NCI-H1048 (cell line): ENCODE data around the gene ASTN2.

Experiments used
- DNase-seq: peaks from one replicate; lab custom pipeline; 2025; lab: John Stamatoyannopoulos, UW

Gene ASTN2

DNA sequence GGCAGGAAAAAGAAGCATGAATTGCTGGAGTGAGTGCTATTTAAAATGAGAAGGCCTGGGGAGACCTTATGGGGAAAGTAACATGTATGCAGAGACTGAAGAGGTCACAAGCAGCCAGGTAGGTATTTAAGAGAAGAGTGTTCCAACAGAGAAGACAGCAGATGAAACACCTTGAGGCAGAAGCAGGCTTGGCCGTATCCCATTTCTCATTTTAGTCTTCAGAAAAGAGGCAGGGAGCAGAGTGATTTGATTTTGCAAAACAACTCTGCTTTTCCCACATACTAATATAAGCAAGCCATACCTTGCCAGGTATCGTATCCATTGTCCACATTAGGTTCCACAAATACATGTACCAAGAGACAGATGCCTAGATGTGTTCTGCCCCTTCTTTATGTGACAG, 244.3 kb downstream of the ASTN2 start:
- DNase-seq: no peak

DNA sequence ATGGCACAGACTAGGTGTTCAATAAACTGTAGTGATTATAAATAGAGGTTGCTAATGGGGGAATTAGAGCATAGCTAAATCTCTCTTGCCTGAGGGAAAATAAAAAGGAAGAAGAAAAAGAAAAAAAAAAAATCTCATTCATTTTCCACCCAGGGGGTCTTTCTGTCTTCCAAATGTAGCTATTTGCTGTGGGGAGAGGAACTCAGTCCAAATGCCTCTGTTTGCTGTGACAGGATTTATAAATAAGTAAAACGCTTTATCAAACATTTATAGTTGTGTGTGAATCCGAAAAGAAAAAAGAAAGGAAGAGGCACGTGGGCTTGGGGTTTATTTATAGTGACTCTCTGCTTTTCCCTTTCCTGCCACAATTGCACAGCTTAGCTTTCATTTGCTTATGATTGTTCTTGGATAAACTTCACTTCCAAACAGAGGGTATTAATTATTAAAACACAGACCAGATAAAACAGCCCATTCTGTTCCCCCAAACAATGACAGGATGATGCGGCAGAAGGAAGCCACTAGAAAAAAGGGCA, 245.7 kb downstream of the ASTN2 start:
- no peak for DNase-seq

GRCh38 chr9:117164512-117164911, 250.3 kb downstream of the ASTN2 start:
- no peak for DNase-seq

GRCh38 chr9:117160254-117160653, 254.6 kb downstream of the ASTN2 start:
- DNase-seq: no peak

GRCh38 chr9:117156771-117157535, 257.9 kb downstream of the ASTN2 start:
- DNase-seq: no peak

- DNase-seq: no peak
Measured at GRCh38 chr9:117156144-117156688, 258.6 kb downstream of the ASTN2 start.

DNA sequence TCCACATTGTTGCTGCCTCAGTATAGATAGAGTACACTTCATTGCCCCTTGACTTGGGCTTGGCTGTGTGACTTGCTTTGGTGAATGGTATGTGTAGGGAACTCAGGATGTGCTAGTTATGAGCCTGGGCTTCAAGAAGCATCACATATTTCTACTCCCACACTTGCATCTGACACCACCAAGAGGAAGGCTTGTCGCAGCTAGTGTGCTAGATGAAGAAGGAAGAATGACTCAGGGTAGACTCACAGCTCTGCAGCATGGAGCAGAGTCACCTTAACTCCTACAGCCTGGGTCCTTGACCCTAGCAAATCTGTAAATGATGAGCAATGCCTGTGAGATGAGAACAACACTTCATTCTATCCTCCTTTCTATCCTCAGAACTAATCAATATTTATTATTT, 261.8 kb downstream of the ASTN2 start:
- no peak for DNase-seq

DNA sequence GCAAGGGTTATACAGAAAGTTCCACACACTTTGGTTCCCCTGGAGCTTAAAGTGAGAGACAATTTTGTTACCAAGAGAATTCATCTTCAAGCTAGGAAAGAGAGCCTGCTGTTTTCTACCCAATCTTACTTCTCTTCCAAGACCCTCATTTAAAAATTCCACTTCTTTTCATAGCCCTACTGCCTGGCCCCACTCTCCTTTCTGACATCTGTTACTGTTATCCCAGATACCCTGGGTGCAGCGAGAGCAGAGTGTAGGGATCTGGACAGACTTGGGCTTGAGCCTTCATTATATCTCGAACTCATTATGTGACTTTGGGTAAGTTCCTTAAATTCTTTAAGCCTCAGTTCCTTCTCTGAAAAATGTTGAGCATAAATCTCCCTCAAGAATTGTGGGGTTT, 263.1 kb downstream of the ASTN2 start:
- DNase-seq: no peak

DNA sequence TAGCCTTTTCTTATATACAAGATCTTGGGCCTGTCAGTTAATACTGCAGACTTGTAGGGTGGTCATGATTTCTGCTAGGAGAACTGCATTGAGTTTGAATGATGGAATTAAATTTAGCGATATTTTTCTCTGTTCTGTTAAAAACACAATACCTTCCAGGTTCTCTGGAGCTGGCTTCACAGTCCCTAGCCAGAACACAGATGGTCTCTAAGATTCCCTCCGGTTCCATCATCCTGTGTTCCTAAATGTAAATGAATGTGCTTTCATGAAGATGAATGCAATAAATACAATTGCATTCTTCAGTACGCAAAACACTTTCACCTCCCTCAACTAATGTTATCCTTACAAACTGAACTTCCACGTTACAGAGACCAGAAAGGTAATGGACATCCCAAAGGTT, 264.9 kb downstream of the ASTN2 start:
- no peak for DNase-seq

DNA sequence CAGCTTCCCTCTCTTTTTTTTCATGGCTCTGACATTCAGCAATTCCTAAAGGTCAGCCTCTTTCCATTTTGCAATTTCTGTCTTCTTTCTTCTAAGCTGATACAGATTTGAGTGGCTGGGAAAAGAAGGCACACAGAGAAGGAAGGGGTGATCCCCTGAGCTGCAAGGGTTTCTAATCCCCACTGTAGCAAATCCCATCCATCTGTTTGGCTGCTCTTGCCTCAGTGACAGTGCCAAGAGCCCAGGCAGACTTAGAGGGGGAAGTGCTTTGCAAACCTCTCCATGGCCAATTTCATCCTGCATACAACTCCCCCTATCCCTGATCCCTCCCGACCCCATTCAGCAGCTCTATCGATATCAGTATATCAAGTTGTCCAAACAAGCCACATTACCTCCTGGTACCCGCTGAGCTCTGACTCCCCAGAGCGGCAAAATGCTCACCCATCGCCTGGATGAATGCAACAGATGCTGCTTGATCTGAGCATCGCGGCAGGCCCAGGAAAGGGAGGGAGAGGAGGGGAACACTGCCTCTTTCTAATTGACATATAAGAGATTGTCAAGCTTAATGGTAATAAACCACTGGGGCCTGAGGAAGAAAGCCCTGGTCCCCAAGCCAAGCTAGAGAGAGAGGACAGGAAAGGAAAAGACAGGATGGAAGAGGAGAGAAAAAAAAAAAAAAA, 268.9 kb downstream of the ASTN2 start:
- no peak for DNase-seq

DNA sequence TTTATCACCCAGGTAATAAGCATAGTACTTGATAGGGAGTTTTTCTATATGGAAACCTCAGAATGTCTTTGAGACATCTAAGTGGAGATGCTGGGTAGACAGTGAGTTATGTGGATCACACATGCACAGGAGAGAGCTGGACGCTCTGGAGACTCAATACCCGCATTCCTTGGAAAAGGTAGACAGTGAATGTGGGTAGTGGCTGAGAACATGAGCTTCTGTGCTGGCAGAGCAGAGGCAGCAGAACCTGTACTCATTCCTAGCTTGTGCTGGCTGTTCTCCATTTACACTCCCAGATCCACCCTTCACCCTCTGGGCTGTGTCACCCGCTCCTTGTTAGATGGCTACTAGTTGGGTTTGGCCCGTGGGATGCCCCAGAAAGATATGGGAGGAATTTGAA, 269.8 kb downstream of the ASTN2 start:
- no peak for DNase-seq

DNA sequence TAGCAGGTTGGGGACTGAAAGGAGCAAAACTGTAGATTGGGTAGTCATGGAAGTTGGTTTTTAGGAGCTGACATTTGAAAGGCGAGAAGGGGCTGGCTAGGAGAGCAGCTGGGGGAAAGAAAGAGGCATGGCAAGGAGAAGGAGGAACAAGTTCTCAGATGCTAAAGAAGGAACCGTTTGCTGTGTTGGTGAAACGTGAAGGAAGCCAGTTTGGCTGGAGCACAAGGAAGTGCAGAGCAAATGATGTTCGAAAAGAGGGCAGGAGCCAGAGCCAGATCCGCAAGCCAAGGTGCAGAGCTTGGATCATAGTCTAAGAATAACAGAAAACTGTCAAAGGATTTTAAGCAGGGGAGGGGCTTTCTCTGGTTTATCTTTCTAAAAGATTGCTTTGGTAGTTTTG, 276.6 kb downstream of the ASTN2 start:
- no peak for DNase-seq

GRCh38 chr9:117136461-117136860, 278.4 kb downstream of the ASTN2 start:
- DNase-seq: no peak

DNA sequence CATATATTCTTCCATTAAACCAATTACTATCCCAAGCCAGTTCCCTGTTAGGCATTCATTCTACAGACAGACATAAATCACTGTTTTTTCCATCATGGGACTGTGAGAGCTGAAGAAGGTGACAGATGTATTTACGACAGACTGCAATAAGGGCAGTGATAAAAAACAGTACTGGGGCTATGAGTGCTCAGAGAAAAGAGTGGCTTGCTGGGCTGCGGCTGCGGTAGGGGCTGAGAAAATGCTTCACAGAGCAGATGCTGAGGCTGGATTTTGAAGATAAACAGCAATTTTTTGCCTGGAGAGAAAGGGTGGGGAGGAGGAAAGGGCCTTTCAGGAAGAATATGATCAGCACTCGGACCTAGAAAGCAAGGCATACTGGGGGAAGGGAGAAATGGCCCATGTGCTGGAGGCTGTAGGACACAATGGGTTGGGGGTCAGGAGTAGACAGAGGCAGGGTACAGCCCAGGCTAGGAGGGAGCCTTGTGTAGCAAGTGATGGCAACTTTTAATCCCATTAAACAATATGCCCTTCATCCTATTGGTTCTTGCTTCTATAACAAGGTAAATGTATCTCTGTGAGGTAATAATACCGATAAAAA, 279.3 kb downstream of the ASTN2 start:
- no peak for DNase-seq

GRCh38 chr9:117134826-117135500, 279.9 kb downstream of the ASTN2 start:
- no peak for DNase-seq

DNA sequence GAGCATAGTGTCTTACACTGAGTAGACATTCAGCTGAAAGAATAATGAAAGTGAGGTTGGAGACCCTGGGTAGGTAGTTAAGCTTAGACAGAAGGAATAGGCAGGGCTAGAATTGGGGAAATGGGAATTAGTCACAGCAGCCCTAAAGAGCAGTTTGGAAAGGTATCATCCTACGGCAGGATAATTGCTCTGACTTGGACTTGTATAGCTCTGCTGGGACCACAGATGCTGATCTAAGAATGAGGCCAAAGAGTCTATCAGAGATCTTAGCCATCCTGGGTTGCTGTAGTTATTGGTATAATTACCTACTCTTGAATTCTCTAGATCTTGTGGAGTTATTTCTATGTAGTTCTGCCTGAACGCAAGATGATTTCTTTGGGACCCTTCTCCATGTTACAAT, 288.0 kb downstream of the ASTN2 start:
- no peak for DNase-seq

- no peak for DNase-seq
Measured at GRCh38 chr9:117125531-117125930, 289.3 kb downstream of the ASTN2 start.

DNA sequence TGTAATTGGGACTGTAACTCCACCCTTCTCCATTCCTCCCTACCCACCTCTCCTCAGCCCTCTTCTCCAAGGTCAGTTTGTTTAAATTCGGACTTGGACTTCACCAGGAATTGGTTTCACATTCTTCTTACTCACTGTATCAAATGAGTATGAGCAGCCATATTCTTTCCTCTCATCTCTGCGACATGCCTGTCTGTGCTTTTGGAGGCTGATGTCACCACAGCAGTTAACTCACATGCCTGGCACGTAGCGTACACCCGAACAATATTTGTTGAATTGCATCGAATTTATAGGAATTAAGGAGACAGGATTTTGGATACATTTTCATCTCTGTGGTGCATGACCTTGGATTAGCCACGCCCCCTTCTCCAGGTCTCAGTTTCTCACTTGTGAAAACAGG, 291.1 kb downstream of the ASTN2 start:
- DNase-seq: no peak

- DNase-seq: no peak
Measured at GRCh38 chr9:117122953-117123352, 291.9 kb downstream of the ASTN2 start.

GRCh38 chr9:117122102-117122501, 292.8 kb downstream of the ASTN2 start:
- DNase-seq: no peak

DNA sequence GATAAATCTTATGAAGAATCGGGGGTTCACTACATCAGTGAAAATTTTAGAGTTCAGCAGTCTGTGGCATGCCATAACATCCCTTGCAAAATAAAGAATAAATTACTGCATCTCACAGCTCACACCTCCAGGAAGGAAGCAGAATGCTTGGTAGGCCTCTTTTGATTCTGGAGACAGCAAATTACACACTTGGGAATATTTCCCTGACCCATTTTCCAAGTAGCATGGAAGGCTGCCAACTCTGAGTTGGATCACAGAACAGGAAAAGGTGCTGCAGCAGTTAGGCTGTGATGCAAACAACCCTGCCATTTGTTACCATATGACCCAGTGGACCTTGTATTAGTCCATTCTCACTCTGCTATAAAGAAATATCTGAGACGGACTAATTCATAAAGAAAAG, 293.5 kb downstream of the ASTN2 start:
- no peak for DNase-seq

DNA sequence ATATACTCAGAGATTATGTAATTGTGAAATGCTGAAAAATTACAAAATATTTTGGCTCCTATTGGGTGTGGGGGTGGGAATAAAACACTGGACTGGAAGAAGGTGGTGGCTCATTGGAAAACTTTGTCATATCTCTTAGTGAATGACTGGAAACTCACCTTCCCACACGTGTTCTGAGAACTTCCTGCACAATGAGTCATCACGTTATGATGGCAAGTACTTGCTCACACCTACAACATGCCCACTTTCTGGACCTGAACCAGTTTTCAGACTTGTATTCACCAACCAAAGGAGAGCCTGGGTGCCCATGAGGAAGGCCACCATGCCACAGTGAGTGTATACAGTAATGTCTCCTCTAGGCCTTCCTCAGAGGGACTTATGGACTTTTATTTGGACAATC, 294.8 kb downstream of the ASTN2 start:
- no peak for DNase-seq
